ENCODE measurements around the gene RD3L.

Gene RD3L

DNA sequence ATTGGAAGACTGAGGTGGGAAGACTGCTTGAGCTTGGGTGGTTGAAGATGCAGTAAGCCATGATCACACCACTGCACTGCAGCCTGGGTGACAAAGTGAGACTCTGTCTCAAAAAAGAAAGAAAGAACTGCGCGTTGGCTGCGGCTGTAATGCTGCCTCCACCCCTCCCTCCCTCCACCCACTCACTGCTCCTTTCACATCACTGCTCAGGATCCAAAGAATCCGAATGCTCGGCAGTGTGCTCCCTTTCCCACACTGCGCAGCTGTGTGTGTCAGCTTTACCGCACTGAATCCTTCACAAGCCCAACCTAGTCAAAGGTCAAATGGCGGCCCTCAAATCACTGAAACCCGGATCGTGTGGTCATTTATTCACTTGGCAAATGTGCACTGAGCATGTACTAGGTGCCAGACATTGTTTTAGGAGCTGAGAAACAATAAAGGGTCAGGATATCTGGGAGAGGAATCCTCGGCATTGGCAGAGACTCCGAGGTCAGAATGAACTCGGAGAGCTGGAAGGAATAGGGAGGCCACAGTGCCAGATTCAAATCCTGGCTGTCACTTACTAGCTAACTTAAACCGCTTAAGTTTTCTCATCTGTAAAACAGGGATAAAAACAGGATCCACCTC, 25.6 kb downstream of the RD3L start:
- Mint-ChIP-seq H3K36me3 (ENCODE audit: insufficient read depth) (peaks cover 44% of the 10 kb centered on the region), H3K9me3 (no peaks in the 10 kb centered on the region), H3K27ac (no peak overlapping the region), H3K27me3 (no peaks in the 10 kb centered on the region), H3K4me3 (no peak overlapping the region), H3K4me1 (ENCODE audit: low read depth in 2 of 2) (peaks cover 9 to 25% of the 10 kb centered on the region in 2 donors)
- ATAC-seq (replicated peaks) (no peak), DNase-seq (no peak)

DNA sequence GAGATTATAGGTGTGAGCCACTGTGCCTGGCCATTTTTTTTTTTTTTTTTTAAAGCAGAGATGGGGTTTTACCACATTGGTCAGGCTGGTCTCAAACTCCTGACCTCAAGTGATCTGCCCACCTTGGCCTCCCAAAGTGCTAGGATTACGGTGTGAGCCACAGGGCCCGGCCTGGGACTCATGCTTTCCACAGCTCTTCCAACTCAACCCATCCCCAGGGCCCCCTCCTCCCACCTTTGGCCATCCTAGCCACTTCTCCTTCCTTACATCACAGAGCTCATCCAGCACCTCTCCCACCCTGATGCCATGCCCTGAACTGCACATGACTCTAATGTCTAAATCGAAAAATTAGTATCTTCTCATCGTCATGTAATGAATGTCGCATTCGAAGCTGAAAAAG, 26.7 kb downstream of the RD3L start:
- Mint-ChIP-seq H3K27ac (peak overlapping the region in 1 of 2 donors; percentile 56), H3K36me3 (ENCODE audit: insufficient read depth) (peaks cover 44% of the 10 kb centered on the region), H3K4me3 (no peak overlapping the region), H3K4me1 (ENCODE audit: low read depth in 2 of 2) (peaks cover 5 to 22% of the 10 kb centered on the region in 2 donors), H3K9me3 (no peaks in the 10 kb centered on the region), H3K27me3 (no peaks in the 10 kb centered on the region)
- DNase-seq (no peak), ATAC-seq (replicated peaks) (no peak)

DNA sequence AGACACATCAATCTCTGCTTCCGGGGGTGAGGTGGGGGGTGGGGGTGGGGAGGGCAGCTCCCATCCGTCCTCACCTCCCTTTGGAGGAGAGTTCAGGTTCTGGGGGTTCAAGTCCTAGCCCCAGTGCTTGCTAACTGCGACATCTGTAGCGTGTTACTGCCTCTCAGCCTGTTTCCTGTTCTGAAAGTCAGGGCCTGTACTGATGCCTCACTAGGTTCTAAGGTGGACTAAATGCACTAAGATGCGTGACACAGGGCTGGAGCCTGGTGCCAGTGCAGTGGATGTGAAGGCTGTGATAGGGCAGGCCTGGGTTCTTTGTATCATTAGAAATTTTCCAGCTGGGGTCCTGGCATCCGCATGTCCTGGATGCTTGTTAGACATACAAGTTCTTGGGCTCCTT, 31.3 kb downstream of the RD3L start:
- Mint-ChIP-seq H3K36me3 (ENCODE audit: insufficient read depth) (peaks cover 32% of the 10 kb centered on the region), H3K4me1 (ENCODE audit: low read depth in 2 of 2) (peaks cover 10 to 13% of the 10 kb centered on the region in 2 donors), H3K27ac (no peak overlapping the region), H3K9me3 (no peaks in the 10 kb centered on the region), H3K27me3 (no peaks in the 10 kb centered on the region), H3K4me3 (no peak overlapping the region)
- no peak for ATAC-seq (replicated peaks)
- DNase-seq = no peak

DNA sequence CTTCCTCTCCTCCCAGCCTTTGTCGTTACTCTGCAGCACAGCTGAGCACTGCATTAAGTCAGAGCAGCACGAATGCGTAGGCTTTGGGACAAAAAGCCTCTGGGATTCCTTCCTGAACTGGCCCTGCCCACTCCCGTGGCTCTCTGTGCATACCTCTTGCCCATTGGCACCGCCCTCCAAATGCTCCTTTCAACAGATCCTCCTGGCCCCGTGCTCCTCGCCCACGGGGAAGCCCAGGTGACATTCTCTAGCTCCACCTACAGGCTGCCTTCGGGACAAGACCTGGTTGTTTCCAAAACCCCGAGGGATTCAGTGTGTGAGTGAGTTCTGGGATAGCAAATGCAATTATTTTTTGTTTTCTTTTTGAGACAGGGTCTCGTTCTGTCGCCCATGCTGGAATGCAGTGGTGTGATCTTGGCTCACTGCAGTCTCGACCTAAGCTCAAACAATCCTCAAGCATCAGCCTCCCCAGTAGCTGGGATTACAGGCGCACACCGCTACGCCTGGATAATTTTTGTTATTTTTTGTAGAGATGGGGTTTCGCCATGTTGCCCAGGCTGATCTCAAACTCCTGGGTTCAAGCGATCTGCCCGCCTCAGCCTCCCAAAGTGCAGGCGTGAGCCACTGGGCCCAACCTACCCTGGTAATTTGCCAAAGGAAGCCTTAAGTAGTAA, 31.9 kb downstream of the RD3L start:
- Mint-ChIP-seq H3K9me3 (no peaks in the 10 kb centered on the region), H3K27ac (peak overlapping the region; percentile 13 to 93), H3K36me3 (ENCODE audit: insufficient read depth) (peaks cover 28% of the 10 kb centered on the region), H3K4me3 (peak overlapping the region; percentile 69 to 76), H3K27me3 (no peaks in the 10 kb centered on the region), H3K4me1 (ENCODE audit: low read depth in 2 of 2) (peaks cover 6 to 9% of the 10 kb centered on the region in 2 donors)
- ATAC-seq (replicated peaks) (peak; percentile 84), DNase-seq (peak; percentile 63 to 73 (median 64))

DNA sequence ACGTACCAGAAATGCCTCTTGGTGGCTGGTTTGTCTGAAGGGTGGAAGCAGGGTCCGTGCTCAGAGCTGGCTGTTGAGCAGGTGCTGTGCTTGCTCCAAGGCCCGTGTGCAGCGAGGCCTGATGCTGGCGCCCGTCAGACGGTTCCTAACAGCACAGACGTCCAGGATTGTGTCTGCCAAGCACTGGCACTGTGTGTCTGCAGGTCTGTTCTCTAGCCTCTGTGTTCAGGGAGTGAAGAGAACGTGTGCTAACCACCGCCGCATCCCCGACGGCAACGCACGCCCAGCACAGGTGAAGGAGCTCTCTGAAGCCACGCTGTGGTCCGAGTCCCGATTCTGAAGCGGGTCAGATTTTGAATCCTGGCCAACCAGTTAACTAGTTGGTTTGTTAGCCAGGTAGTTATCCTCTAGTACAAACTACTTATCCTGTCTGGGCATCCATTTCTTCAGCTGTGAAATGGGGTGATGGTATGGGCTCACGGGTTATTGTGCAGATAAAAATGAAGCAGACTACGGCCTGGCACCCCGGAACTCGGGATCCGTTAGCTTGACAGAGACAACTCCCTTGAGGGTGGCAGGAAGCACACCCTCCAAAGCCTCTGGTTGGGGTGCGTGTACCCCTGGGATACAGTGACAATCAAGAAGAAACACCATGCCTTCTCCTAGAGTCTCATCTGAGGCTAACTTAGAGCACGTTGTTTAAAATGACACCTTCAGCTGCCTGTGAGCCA, 32.6 kb downstream of the RD3L start:
- DNase-seq = no peak
- ATAC-seq (replicated peaks) = no peak
- peak overlapping the region; percentile 13 to 93 for H3K27ac Mint-ChIP-seq
- H3K9me3 Mint-ChIP-seq = no peaks in the 10 kb centered on the region
- peaks cover 6 to 9% of the 10 kb centered on the region in 2 donors for H3K4me1 Mint-ChIP-seq (ENCODE audit: low read depth in 2 of 2)
- H3K36me3 Mint-ChIP-seq (ENCODE audit: insufficient read depth) = peaks cover 24% of the 10 kb centered on the region
- peak overlapping the region; percentile 69 to 76 for H3K4me3 Mint-ChIP-seq
- peaks cover 0 to under 1% of the 10 kb centered on the region in 2 donors for H3K27me3 Mint-ChIP-seq

DNA sequence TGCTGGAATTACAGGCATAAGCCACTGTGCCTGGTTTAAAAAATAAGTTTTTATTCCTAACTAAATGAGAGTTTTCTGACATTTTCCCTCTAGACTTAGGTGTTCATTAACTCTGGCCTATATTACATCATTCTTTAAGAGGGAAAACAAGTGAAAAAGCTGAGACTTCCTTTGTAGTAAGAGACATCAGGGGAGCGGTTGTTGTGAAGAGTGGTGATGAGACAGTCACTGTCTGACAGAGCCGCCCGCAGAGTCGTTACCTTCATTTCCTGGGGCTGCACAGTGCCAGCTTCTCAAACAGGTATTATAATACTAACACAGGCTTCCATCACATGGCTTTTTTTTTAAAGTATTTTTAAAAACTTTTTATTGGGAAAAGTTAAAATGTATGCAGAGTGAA, 33.7 kb downstream of the RD3L start:
- Mint-ChIP-seq H3K27me3 (peaks cover 0 to 10% of the 10 kb centered on the region in 2 donors), H3K4me1 (ENCODE audit: low read depth in 2 of 2) (peaks cover 6 to 9% of the 10 kb centered on the region in 2 donors), H3K36me3 (ENCODE audit: insufficient read depth) (peaks cover 14% of the 10 kb centered on the region), H3K27ac (peak overlapping the region in 1 of 2 donors; percentile 85), H3K4me3 (no peak overlapping the region), H3K9me3 (no peaks in the 10 kb centered on the region)
- ATAC-seq (replicated peaks) (peak; percentile 69), DNase-seq (peak in 1 of 3 experiments; percentile 24)

DNA sequence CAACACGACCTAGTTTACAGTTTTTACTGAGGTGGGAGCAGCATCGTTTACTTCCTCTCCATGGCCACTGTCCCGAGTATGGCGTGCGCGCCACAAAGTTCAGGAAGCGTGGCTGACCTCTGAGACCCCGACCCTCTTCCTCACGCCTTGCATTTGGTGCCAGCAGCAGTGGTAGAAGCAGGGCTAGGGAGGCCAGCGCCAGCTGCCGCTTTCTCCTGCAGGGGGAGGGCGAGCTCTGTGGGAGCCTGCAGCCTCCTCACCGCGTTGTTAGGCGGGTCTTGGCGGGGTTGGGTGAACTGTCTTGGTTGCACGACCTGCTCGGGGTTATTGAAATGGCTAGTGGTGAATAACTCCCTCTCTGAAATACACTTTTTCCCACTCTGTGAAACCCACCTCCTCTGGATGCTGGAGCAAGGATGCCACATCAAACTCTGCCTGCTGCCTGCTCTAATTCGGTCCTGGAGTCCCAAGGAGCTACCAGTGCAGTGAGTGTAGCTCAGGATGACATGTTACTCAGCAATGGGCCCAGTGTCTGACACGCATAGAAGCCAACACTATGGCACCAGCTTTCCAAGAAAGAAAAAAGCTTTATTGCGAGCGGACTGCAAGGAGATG, 36.4 kb downstream of the RD3L start:
- ATAC-seq (replicated peaks) = no peak
- Mint-ChIP-seq H3K36me3 (ENCODE audit: insufficient read depth) (peaks cover 4% of the 10 kb centered on the region), H3K4me1 (ENCODE audit: low read depth in 2 of 2) (peaks cover 6 to 9% of the 10 kb centered on the region in 2 donors), H3K4me3 (no peak overlapping the region), H3K9me3 (no peaks in the 10 kb centered on the region), H3K27ac (no peak overlapping the region), H3K27me3 (peaks cover 0 to 10% of the 10 kb centered on the region in 2 donors)
- no peak for DNase-seq

DNA sequence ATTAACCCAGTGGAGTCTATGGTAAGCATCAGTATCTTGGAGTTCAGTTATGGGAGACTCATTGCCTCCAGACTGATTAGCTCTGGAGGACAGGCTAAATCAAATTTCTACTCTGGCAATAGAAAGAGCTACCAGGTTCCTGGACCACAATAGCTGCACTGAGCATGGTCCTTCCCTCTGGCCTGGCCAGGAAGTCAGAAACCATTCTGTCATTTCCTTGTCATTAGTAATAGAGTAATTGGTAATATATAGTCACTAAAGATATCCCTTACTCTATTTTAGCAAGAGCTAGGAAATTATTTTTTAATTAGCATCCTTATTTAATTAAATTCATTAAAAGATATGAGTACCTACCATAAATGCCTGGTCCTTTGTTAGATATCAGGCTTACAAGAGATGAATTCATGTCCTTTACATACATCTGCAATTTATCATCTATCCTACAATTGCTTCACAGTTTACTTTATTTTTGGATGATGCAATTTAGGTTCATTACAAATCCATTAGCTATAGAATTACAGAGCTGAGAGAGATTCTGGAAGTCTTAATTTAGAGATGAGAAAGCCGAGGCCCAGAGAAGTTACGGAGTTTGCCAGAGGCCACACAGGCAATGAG, 37.7 kb downstream of the RD3L start:
- H3K4me3 Mint-ChIP-seq = no peak overlapping the region
- H3K4me1 Mint-ChIP-seq (ENCODE audit: low read depth in 2 of 2) = peaks cover under 1 to 4% of the 10 kb centered on the region in 2 donors
- no peaks in the 10 kb centered on the region for H3K9me3 Mint-ChIP-seq
- ATAC-seq (replicated peaks) (no peak), DNase-seq (no peak)
- no peaks in the 10 kb centered on the region for H3K36me3 Mint-ChIP-seq (ENCODE audit: insufficient read depth)
- H3K27me3 Mint-ChIP-seq = peaks cover 0 to 15% of the 10 kb centered on the region in 2 donors
- H3K27ac Mint-ChIP-seq = no peak overlapping the region

DNA sequence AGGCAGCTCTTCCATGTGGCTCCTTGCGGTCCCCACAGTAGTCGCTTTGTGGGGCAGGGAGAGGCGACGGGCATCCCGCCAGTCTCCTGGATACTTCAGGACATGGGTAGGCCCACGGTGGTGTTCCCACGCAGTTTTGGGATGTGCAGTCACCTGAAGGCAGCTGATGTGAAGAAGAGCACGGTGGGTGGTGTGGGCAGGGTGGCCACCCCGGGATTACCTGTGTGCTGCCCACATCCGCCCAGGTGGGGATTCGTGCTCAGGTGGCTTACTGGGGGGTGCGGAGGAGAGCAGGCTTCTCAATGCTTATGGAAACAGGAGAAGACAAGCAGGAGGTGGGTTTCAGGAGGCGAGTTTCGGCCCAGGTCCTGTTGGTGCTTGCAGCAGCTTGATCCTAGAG, 42.5 kb downstream of the RD3L start:
- Mint-ChIP-seq H3K9me3 (no peaks in the 10 kb centered on the region), H3K4me1 (ENCODE audit: low read depth in 2 of 2) (peaks cover 0 to 4% of the 10 kb centered on the region in 2 donors), H3K36me3 (ENCODE audit: insufficient read depth) (no peaks in the 10 kb centered on the region), H3K27me3 (peaks cover 0 to 18% of the 10 kb centered on the region in 2 donors), H3K27ac (no peak overlapping the region), H3K4me3 (no peak overlapping the region)
- DNase-seq = no peak
- ATAC-seq (replicated peaks) = no peak

DNA sequence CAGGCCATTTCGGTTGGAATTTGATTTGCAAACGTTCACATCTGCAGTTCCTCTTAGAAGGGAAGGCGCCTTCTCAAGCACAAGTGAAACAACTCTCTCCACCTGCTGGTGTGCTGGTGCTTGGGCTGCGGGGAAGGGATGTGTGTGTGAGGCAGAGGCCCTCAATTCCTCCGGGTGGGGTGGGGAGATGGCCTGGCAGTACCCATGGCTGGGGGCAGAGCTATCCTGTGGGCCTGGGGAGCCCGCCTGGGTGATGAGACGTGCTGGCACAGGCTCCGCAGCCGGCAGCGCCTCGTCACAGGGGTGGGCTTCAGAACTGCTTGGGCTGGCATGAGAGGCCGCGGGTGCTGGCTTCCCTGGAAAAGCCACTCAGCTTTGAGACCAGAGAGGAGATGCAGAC, 43.0 kb downstream of the RD3L start:
- H3K27me3 Mint-ChIP-seq = peaks cover 0 to 13% of the 10 kb centered on the region in 2 donors
- ATAC-seq (replicated peaks) = no peak
- H3K9me3 Mint-ChIP-seq = no peaks in the 10 kb centered on the region
- H3K4me1 Mint-ChIP-seq (ENCODE audit: low read depth in 2 of 2) = peaks cover 0 to 4% of the 10 kb centered on the region in 2 donors
- DNase-seq = no peak
- H3K4me3 Mint-ChIP-seq = no peak overlapping the region
- H3K36me3 Mint-ChIP-seq (ENCODE audit: insufficient read depth) = no peaks in the 10 kb centered on the region
- no peak overlapping the region for H3K27ac Mint-ChIP-seq

DNA sequence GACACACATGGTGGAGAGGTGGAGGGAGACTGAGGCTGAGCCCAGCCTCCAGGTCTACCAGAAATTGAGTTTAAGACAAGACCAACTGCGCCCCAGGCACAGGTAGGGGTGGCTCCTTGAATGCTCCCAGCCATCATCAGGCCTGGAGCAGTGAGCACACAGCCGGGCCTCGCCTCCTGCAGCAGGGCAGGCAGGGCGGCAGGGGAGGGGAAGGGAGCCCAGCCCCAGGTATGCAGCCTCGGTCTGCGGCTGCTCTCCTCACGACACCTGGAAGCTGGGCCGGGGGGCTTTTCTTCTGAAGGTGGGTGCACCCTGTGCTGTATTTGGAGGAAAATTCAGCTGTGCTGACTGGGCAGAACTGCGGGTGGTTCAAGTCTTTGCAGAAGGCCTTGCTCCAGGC, 43.6 kb downstream of the RD3L start:
- H3K27me3 Mint-ChIP-seq = peaks cover 0 to 8% of the 10 kb centered on the region in 2 donors
- H3K4me3 Mint-ChIP-seq = no peak overlapping the region
- DNase-seq (no peak), ATAC-seq (replicated peaks) (no peak)
- H3K36me3 Mint-ChIP-seq (ENCODE audit: insufficient read depth) = no peaks in the 10 kb centered on the region
- peaks cover 0 to 4% of the 10 kb centered on the region in 2 donors for H3K4me1 Mint-ChIP-seq (ENCODE audit: low read depth in 2 of 2)
- H3K9me3 Mint-ChIP-seq = no peaks in the 10 kb centered on the region
- H3K27ac Mint-ChIP-seq = peak overlapping the region in 1 of 2 donors; percentile 53

DNA sequence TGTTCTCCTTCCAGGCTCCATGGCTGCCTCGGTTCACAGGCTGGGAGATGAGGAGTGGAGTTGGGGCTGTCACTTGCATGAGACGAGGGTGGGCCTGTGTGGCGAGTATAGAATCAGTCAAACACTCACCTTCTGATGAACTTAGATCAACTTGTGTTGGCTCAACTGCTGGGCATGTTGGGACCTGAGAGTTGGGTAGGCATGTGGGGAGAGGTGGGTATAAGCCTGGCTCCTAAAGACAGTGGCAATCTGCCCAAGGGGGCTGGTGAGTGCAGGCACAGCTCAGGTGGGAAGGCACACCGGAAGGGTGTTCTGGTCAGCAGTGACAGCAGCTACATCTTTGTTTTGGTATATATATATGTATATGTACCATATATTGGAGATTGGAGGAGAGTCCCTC, 44.1 kb downstream of the RD3L start:
- DNase-seq = no peak
- peaks cover 0 to 4% of the 10 kb centered on the region in 2 donors for H3K4me1 Mint-ChIP-seq (ENCODE audit: low read depth in 2 of 2)
- no peaks in the 10 kb centered on the region for H3K9me3 Mint-ChIP-seq
- peaks cover 0 to 8% of the 10 kb centered on the region in 2 donors for H3K27me3 Mint-ChIP-seq
- no peaks in the 10 kb centered on the region for H3K36me3 Mint-ChIP-seq (ENCODE audit: insufficient read depth)
- peak overlapping the region in 1 of 2 donors; percentile 53 for H3K27ac Mint-ChIP-seq
- no peak for ATAC-seq (replicated peaks)
- H3K4me3 Mint-ChIP-seq = no peak overlapping the region
